MG63 (cell line): ENCODE data around the gene ABCG1. TPM values are rescaled to one million over a fixed set of nuclear protein-coding genes. Genes with fewer than 3 reads are reported as not detected.
A peak's percentile ranks its signal among the peaks of the same experiment; 100 is the strongest.
"Not testable (repeated sequence)": the region's sequence is repeated elsewhere in the genome, so short reads cannot be mapped to it uniquely, and the experiment has no call there.

Experiments
- DNase-seq: peaks from one replicate; pipeline ENCODE4 v3.0.0-alpha.2; 2020
- H3K27me3 ChIP-seq: fragments of 250-450 bp; sonication (Bioruptor Pico); 2 replicates; pipeline ENCODE4 v1.5.1; 2020; ENCODE audit warnings: mild to moderate bottlenecking, moderate library complexity
- H3K36me3 ChIP-seq: fragments of 250-450 bp; sonication (Bioruptor Pico); 2 replicates; pipeline ENCODE4 v1.5.1; 2020; ENCODE audit warnings: mild to moderate bottlenecking, moderate library complexity
- H3K4me3 ChIP-seq: fragments of 250-450 bp; sonication (Bioruptor Pico); 2 replicates; pipeline ENCODE4 v1.5.1; 2020; ENCODE audit warnings: mild to moderate bottlenecking, moderate library complexity
- H3K9me3 ChIP-seq: fragments of 250-450 bp; sonication (Bioruptor Pico); 2 replicates; pipeline ENCODE4 v1.5.1; 2020; ENCODE audit warnings: mild to moderate bottlenecking, moderate library complexity
- total RNA-seq: library from RNA; depleted of rRNA; stranded (reverse); fragments of >200 nt; shearing (Covaris generic); gene quantifications from 2 replicates; pipeline ENCODE4 v1.2.3, GENCODE V29; 2014; ENCODE audit warnings: low replicate concordance; rRNA removed

The ABCG1 gene
- 0.82 and 1.9 TPM in 2 replicates for total RNA-seq

GRCh38 chr21:42218836-42219605 is at the start of gene ABCG1:
TSS of gene ABCG1 (plus strand) at chr21:42219140. CDS start at chr21:42219263, 123 bp downstream.
- H3K36me3 ChIP-seq, result no peaks in the 10 kb centered on the region
- peaks cover 15% of the 10 kb centered on the region for H3K27me3 ChIP-seq
- peak within 1 kb of the TSS; percentile 45 for H3K4me3 ChIP-seq
- H3K9me3 ChIP-seq, result no peaks in the 10 kb centered on the region
- DNase-seq, result peak; percentile 33

DNA sequence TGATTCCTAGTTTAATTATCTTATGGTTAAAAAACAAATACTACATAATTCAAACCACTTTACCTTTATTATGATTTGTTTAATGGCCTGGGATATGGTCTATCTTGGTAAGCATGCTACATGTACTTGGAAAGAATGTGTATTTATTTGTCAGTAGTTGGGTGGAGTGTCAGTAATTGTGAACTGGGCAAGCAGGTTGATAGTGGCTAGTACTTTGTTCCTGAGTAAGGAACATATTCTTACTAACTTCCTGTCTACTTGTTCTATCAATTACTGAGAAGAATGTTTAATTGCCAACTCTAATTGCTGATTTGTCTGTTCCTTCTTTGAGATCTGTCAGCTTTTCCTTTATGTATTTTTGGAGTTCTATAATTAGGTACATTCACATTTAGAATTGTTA is 49.2 kb upstream of the ABCG1 start:
- Histone ChIP-seq H3K36me3 (no peaks in the 10 kb centered on the region), H3K27me3 (no peaks in the 10 kb centered on the region; the same call in 1 of the 2 replicates), H3K4me3 (no peak overlapping the region), H3K9me3 (no peaks in the 10 kb centered on the region)
- no peak for DNase-seq

DNA sequence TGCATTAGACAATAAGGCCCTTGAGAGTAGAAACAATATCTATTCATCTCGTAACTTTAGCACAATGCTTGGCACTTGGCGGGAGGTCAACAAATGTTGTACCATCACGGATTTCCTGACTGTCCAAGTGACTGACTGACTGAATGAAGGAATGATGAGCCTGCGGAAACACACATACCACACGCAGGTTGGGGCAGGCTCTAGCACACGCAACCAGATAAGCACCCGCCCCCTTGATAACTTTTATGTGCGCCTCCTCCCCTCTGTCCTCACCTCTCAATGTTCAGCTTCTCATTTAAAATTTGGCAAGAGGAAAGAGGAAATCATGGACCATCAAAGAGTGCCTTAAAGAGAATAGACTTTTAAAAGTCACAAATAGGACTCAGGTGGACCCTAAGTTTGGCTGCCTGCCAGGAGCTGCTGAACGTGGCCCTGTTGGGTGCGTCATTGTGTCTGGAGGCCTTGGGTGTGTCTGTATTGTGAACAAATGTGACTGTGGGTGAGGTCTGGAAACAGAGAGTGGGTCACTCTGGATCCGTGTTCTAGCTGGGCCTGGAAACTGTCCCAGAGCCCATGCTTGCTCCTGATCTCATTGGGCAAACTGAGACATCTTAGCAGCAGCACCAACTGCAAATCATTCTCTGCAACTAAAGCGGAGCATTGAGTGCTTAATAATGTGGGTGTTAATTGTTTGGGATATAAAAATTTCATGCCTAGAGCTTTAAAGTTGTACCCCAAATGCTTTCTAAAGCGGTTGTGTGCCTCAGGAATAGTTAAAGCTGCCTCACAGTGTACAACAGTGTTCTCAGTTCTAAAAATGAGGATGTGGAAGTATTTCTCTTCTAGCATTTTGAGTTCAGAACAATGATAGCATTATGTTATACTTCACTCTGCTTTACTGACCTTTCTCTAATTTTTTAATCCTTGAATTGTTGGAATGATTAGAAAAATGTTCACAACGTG is 47.6 kb upstream of the ABCG1 start:
- H3K36me3 ChIP-seq, result no peaks in the 10 kb centered on the region
- H3K4me3 ChIP-seq, result no peak overlapping the region
- DNase-seq, result no peak
- peaks cover 3% of the 10 kb centered on the region; the same call in 1 of the 2 replicates for H3K27me3 ChIP-seq
- H3K9me3 ChIP-seq, result no peaks in the 10 kb centered on the region

DNA sequence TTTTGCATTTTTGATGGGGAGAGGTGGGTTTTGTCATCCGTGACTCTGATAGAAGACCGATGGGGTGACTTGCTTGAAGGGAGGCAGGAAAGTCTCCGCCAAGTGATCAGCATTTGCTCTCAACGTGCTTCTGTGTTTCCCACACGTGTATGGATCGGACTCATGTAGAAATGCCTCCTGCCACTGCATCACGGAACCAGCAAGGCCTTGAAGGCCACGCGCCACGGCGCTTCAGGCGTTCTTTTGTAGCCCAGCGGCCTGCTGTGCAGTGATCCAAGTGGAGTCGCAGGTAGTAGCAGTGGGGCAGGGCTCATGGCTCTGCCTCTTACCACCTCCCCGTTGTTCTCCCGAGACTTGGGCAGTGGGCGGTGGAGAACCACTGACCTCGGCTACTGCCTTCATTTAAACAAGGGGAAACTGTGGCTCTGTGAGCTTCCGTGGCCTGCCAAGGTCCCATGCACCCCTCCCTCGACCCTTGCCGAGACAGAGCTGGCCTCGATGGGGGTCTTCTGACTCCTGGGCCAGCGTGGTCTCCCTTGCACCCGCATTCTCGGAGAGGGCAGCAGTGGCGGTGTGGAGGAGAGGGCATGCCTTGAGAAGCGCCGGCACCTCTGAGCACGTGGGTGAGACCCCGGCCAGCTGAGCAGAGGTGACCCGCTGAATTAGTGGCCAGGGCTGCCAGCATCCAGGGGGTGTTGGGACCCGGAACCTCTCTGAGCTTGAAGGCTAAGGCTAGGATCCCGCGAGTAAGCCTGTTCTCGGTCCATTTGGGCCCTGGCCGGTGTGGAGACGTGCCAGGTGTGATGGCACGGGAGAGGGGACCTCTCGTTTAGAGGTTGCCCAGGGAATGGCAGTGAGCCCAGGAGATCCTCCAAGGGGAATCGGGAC is 46.1 kb upstream of the ABCG1 start:
- Histone ChIP-seq H3K36me3 (no peaks in the 10 kb centered on the region), H3K4me3 (no peak overlapping the region), H3K27me3 (peaks cover 10% of the 10 kb centered on the region), H3K9me3 (no peaks in the 10 kb centered on the region)
- DNase-seq, result no peak

DNA sequence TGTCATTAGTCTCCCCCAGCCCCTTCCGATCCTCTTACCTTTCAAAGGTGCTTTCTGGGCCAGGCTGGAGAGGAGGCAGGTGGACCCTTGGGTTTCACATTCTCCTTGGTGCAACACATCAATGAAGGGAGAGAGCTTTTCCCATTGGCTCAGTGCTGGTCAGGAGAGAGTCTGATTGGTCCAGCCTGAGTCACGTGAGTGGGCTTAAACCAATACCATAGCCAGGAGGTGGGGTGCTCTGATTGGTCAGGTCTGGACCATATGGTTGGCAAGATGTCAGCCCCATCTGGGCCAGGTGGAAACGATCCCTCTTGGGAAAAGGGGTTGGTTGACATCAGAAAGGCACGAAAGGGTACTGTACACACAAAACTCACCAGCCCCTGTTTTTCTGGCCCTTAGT is 44.8 kb upstream of the ABCG1 start:
- no peak for DNase-seq
- no peak overlapping the region for H3K4me3 ChIP-seq
- H3K27me3 ChIP-seq, result peaks cover 10% of the 10 kb centered on the region
- no peaks in the 10 kb centered on the region for H3K9me3 ChIP-seq
- no peaks in the 10 kb centered on the region for H3K36me3 ChIP-seq

- H3K4me3 ChIP-seq, result no peak overlapping the region
- no peaks in the 10 kb centered on the region for H3K9me3 ChIP-seq
- no peak for DNase-seq
- peaks cover 10% of the 10 kb centered on the region for H3K27me3 ChIP-seq
- no peaks in the 10 kb centered on the region for H3K36me3 ChIP-seq
Measured at GRCh38 chr21:42175110-42175710, 43.7 kb upstream of the ABCG1 start.

GRCh38 chr21:42176859-42177258 is 42.1 kb upstream of the ABCG1 start:
- Histone ChIP-seq H3K27me3 (peaks cover 10% of the 10 kb centered on the region), H3K9me3 (no peaks in the 10 kb centered on the region), H3K36me3 (no peaks in the 10 kb centered on the region), H3K4me3 (no peak overlapping the region)
- DNase-seq, result no peak

- no peaks in the 10 kb centered on the region for H3K36me3 ChIP-seq
Measured at GRCh38 chr21:42179316-42179715, 39.6 kb upstream of the ABCG1 start.

GRCh38 chr21:42180001-42180400 is 38.9 kb upstream of the ABCG1 start:
- H3K4me3 ChIP-seq, H3K27me3 ChIP-seq, H3K36me3 ChIP-seq, DNase-seq, H3K9me3 ChIP-seq: not testable (repeated sequence)

More at GRCh38 chr21:42179316-42179715, 39.6 kb upstream of the ABCG1 start:
- H3K9me3 ChIP-seq, result no peaks in the 10 kb centered on the region
- DNase-seq, result no peak
- H3K27me3 ChIP-seq, result peaks cover 10% of the 10 kb centered on the region
- no peak overlapping the region for H3K4me3 ChIP-seq

DNA sequence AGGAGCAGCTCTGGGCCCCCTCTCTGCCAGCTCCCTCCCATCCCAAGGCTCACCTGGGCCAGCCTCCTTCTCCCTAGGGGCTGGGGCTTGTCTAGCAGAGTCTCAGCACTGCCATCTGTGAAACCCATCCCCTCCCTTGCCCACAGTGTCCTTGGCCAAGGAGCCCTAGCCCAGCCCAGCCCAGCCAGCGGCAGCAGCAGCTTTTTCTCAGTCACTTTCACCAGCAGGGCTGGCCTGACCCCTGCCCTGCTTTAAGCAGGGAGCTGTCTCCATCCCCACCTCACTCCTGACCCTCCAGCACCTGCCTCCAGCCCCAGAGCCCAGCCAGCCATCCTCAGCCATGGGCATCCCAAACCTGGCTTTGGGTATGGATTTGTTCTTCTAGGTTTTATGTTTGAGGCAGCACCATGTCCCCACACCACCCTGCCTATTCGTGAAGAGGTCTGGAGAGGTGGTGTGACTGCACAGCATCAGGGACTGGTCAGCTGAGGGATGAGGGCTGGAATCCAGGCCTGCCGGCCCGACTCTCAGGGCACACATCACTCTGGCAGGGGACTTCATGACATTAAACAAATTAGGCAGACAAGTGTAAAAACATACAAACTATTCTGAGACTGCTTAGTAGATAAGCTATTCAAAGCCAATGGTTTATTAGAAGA is 36.1 kb upstream of the ABCG1 start:
- no peak for DNase-seq
- H3K36me3 ChIP-seq, result no peaks in the 10 kb centered on the region
- no peak overlapping the region for H3K4me3 ChIP-seq
- H3K27me3 ChIP-seq, result no peaks in the 10 kb centered on the region
- H3K9me3 ChIP-seq, result no peaks in the 10 kb centered on the region

DNA sequence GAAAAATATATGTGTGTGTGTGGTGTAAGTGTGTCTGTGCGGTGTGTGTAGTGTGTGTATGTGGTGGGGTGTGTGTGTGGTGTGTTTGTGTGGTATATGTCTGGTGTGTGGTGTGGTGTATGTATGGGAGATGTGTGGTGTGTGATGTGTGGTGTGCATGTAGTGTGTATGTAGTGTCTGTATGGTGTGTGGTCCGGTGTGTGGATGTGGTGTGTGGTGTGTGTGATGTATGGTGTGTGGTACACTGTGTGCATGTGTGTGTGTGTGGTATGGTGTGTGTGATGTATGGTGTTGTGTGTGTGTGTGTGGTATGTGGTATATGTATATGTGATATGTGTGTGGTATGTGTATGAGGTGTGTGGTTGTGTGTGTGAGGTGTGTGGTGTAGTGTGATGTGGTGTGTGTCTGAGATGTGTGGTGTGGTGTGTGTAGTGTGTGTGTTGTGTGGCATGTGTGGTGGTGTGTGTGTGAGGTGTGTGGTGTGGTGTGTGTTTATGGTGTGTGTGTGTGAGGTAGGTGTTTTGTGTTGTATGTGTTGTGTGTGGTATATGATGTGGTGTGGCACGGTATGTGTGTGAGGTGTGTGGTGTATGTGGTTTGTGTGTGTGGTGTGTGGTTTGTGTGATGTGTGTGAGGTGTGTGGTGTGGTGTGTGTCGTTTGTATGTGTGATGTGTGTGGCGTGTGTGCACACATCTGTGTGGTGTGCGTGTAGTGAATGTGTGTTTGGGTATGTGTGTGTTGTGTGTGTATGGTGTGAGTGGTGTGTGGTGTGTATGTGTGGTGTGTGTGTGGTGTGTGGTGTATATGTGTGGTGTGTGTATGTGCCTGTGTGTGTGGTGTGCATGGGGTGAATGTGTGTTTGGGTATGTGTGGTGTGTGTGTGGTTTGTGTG is 35.3 kb upstream of the ABCG1 start:
- no peak for DNase-seq
- Histone ChIP-seq H3K27me3 (no peaks in the 10 kb centered on the region), H3K9me3 (no peaks in the 10 kb centered on the region), H3K36me3 (no peaks in the 10 kb centered on the region), H3K4me3 (no peak overlapping the region)

GRCh38 chr21:42186591-42186990 is 32.3 kb upstream of the ABCG1 start:
- Histone ChIP-seq H3K9me3 (no peaks in the 10 kb centered on the region), H3K4me3 (no peak overlapping the region), H3K27me3 (no peaks in the 10 kb centered on the region), H3K36me3 (no peaks in the 10 kb centered on the region)
- DNase-seq, result no peak

GRCh38 chr21:42187976-42188653 is 30.8 kb upstream of the ABCG1 start:
- no peaks in the 10 kb centered on the region for H3K27me3 ChIP-seq
- peak; percentile 38 for DNase-seq
- no peaks in the 10 kb centered on the region for H3K9me3 ChIP-seq
- H3K36me3 ChIP-seq, result no peaks in the 10 kb centered on the region
- H3K4me3 ChIP-seq, result no peak overlapping the region

DNA sequence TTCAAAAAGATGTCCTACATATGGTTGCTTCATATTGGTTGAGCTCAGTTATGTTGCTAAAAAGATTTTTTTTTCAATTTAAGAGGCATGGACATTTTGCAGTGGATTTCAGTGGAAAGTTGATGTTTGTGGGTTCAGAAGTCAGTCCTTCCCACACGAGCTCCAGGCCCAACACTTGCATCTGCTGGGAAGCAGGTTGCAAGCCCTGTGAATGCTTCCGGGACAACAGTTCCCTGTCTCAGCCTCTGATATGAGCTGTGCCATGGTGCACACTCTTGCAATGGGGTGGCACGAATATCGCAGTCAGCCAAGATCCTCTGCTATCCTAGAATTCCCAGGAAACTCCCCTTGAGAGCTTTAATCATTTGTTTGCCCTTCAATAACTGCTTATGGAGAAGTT is 30.3 kb upstream of the ABCG1 start:
- Histone ChIP-seq H3K36me3 (no peaks in the 10 kb centered on the region), H3K9me3 (no peaks in the 10 kb centered on the region), H3K27me3 (no peaks in the 10 kb centered on the region), H3K4me3 (no peak overlapping the region)
- DNase-seq, result no peak
